ENCODE measurements around the gene TOX2.

The TOX2 gene

GRCh38 chr20:44097521-44098255 is 183.0 kb downstream of the TOX2 start:
- DNase-seq: no peak

- no peak for DNase-seq
Measured at GRCh38 chr20:44098256-44098630, 183.6 kb downstream of the TOX2 start.

GRCh38 chr20:44098657-44099056 is 184.0 kb downstream of the TOX2 start:
- DNase-seq: no peak

DNA sequence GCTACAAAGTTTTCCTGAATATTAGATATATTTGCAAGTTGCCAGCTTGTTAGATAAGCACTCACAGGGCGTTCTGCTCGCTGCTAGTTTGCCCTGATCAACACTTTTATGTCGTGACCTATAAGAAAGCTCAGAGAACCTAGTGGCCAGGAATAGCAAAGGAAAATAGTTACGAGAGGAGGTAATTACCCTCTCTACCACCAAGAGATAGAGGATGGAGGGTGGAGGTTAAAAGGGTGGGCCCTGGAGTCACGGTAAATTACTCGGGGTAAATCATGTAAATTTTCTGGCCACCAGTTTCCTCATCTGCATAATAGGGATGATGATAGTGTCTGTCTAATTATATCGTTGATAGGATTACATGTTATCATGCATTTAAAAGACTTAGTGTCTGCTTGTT is 185.2 kb downstream of the TOX2 start:
- DNase-seq: no peak

DNA sequence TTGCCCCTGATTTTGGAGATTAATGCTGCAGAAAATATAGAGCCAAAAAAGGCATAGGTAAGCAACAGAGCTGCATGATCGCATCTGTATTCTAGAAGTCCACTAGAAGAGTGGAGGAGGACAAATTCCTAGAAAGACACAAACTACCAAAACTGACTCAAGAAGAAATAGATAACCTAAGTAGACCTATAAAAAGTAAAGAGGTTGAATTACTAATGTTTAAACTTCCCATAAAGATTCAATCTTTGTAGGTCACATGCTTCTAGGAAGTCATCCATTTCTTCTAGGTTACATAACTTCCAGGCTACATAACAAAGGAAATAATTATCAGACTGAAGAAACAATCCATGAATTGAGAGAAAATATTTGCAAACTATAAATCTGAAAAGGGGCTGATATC is 187.9 kb downstream of the TOX2 start:
- DNase-seq: no peak

DNA sequence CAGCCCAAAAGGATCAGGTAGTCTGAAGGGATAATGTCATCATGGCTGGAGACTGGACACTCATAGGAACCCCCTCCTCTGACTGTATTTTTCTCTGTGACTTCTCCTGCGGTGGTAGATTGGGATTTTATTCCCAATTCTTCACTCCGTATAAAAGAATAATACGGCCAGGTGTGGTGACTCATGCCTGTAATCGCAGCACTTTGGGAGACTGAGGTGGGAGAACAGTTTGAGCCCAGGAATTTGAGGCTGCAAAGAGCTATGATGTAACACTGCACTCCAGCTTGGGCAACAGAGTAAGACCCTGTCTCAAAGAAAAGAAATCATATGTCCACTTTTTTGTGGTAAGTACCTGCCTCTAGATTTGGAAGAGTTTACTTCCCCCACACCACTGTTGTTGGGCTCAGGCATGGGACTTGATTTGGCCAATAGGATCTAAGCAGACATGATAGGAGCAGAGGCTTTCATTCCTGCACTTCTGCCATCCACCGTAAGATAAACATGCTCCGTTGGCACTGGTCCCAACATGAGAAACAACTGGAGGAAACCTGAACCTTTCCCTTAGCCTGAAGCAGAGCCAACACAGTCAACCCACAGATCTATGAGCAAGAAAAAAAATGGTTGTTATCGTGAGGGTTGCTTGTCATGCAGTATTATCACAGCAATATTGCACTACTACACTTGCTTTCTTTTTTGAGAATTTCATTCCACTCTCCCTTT is 190.3 kb downstream of the TOX2 start:
- no peak for DNase-seq

GRCh38 chr20:44106615-44107014 is 192.0 kb downstream of the TOX2 start:
- DNase-seq: no peak

DNA sequence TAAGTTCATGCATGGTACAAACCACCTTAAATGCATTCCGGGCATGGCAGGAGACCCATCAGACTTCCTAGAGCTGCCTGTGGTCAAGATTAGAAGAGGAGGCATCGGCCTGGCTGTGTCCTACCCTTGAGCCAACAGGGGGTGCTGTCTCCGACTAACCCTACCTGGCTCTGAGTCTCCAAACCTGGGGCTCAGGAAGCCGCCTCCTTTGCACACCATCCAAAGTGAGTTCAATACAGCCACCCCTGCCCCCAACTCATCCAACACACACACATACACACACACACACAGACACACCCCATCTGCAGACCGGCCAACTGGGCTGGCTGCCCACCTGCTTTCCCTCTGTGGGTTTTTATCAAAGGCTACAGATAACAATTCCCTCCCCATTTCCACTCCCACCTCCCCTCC is 195.3 kb downstream of the TOX2 start:
- DNase-seq: no peak

- no peak for DNase-seq
Measured at GRCh38 chr20:44110816-44111568, 196.3 kb downstream of the TOX2 start.

DNA sequence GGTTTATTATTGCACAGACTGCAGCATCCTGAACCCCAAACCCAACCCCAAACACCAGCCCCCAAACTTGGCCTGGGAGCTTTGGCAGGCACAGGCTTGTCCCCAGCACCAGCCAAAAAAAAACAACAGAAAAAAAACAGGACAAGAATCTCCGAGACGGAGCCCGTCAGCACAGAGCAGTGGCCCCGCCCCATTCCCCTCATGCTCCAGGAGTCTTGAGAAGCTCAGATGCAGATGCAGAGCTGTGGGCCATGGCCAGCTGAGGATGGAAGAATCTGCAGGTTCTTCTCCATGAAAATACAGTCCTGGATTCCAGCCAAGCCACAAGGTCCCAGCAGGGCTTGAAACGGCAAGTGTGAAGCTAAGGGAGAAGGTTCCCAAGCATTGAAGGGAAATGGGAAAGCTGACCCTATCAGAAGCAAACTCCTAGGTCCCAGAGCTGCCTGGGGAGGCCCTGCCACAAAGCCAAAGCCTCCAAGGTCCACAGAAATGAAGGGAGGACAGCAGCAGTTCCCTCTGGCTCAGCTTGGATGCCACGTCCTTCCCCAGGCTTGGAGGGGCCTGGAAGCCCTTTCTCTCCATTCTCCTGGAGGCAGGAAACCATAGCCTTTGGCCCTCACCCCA is 197.2 kb downstream of the TOX2 start:
- no peak for DNase-seq

GRCh38 chr20:44112456-44112855 is 197.8 kb downstream of the TOX2 start:
- DNase-seq: no peak

- no peak for DNase-seq
Measured at GRCh38 chr20:44112889-44113617, 198.4 kb downstream of the TOX2 start.

DNA sequence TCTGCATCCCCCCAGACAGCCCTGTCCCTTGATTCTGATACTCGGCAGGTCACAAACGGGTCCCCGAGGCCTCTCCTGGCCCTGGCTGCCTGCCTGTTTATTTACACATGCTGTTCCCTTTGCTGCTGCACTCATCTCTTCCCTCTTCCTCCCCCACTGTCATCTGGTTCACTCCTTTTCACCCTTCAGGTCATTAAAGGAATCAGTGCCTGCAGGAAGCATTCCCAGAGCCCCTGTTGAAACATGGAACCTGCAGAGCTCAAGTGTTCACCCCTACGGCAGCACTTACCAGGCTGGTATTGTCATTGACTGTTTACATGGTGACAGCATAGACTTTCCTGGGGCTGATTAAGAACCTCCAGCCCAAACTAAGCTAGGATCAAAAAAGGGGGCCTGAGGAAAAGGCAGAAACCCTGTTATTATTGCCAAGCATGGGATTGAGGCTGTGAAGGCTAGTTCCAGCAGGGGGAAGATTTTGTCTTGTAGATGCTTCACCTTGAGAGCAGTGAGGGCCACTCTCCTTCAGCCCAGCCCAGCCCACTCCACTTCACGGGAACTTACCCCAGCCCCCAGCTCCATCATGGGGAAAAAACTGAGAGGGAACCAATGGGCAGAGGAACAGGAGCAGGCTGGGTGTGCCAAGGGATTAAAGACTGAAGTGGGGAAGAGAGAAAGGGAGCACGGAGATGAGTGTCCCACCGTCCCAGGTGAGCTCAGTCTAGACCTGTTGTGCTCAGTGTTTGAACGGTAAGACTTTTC is 199.1 kb downstream of the TOX2 start:
- DNase-seq: no peak

GRCh38 chr20:44115181-44115580 is 200.5 kb downstream of the TOX2 start:
- no peak for DNase-seq

DNA sequence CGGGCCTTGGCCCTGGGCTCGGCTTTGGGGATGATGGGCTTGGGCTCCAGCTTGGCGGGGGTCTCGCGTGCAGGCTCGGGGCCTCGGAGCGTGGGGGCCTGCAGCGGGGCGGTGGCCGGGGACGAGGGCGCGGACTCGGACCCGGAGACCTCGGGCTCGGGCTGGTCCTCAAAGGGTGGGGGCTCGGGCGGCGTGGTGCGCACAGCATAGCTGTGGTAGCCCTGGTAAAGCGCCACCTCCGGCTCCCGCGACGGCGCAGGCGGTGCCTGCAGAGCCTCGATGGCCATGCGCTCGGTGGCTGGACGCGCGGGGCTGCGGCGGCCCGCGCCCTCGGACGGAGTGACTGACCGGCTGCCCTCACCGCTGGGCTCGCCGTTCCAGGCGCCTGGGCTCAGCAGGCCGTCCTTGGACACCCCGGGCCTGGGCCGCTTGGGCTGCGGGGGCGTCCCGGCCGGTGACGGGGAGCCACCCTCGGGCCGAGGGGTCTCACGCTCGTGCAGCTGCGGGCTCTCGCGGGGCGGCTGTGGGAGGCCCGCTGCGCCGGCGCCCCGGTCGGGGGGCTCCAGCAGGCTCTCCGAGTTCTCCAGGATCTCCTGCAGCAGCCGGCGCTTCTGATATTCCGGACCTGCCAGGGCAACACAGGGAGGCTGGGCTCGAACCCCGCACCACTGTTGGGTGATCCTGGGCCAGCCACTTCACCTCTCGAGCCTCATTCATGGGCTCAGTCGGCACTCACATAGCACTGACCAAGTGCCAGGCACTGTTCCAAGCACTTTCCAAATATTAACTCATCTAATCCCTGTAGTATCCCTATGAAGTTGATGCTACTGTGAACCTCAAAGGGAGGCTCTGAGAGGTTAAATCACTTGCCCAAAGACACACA is 201.4 kb downstream of the TOX2 start:
- DNase-seq: no peak

- DNase-seq: no peak
Measured at GRCh38 chr20:44117296-44118184, 202.9 kb downstream of the TOX2 start.

DNA sequence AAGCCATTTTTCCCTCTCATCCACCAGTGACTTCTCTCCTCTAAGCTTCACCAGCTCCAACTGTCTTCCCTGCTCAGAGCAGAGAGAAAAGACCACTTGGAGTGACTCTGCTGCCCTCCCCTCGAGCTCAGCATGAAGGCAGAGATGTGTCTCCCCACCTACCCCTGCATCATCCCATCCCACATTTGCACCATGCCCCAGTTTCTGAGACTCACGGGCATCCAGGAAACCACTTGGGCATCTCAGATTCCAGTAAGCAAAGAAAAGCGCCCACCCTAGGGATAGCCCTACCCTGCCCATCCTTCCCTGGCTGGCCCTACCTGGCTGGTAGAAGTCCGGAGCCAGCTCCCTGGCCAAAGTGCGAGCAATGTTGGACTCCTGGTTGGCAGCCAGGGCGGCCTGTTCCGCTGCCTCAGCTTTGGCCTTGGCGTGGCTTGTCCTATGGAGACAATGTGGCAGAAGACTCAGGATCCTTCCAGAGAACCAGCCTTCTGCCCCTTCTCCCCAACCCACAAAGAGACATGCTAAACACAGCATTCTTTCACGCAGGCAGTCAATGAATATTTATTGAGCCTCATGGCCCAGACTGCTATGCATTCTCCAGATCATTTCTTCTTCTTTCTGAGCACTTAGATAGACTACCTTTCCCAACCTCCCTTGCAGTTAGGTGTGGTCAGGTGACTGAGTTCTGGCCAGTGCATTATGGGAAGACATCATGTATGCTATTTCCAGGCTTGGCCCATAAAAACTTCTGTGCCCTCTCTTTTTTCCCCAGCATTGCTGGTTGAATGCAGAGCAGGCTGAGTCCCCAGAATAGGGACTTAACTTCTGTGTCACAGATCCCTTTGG is 203.8 kb downstream of the TOX2 start:
- DNase-seq: no peak
